K562 (cell line): ENCODE data around the gene SPOCK3. TPM values are rescaled to one million over a fixed set of nuclear protein-coding genes. Genes with fewer than 3 reads are reported as not detected.

Experiments used
- SPI1 ChIP-seq: IDR thresholded peaks from 2 replicates; pipeline ENCODE4 v1.6.1; 2011; ENCODE audit warnings: low read depth, low read length, control low read depth, borderline replicate concordance
- STAT5B ChIP-seq: fragments of 250-450 bp; sonication (Bioruptor Pico); IDR thresholded peaks from 2 replicates; pipeline ENCODE4 v1.8.0; 2021; ENCODE audit warnings: mild to moderate bottlenecking, inconsistent platforms
- polyA plus RNA-seq, 8 experiments: library from polyadenylated mRNA; depleted of rRNA in 4 of 8; stranded (reverse) in 5 of 8; unstranded in 3 of 8; fragments of >200 nt; fragmentation: Nextera tagmentation in 2 of 8; fragmentation: Illumina TruSeq in 1 of 8; extraction: Ambion mirVana in 2 of 8; extraction: Trizol in 1 of 8; gene quantifications; 2 replicates each; pipeline versions ENCODE4 v1.2.1 to v1.2.3, GENCODE V29; 2011 to 2014; ENCODE audit warnings: inconsistent platforms in 1 of 8, missing spikeins in 1 of 8
- total RNA-seq, 7 experiments: library from RNA; depleted of rRNA in 6 of 7; stranded (reverse); fragments of >200 nt in 6 of 7; fragmentation: Illumina TruSeq in 2 of 7; extraction: Trizol in 2 of 7; gene quantifications; 2 replicates each; pipeline versions ENCODE4 v1.2.1 to v1.2.3, GENCODE V29; 2011 to 2021; ENCODE audit warnings: low replicate concordance in 1 of 7
- TF ChIP-seq, protein P1 (sequence below): fragments of 450-650 bp; IDR thresholded peaks from 2 replicates; pipeline ENCODE4 v1.6.1; 2016; ENCODE audit warnings: mild to moderate bottlenecking, moderate library complexity
- TF ChIP-seq, protein P2 (sequence below): fragments of 250-450 bp; sonication (Bioruptor Pico); IDR thresholded peaks from 2 replicates; pipeline ENCODE4 v1.8.0; 2022; ENCODE audit warnings: moderate library complexity, mild to moderate bottlenecking, inconsistent platforms

Gene SPOCK3
- total and polyA plus RNA-seq, 9 of the 15 experiments (the other 6 are each of a cell fraction or from before 2014, with no cell fraction given), result not detected

DNA sequence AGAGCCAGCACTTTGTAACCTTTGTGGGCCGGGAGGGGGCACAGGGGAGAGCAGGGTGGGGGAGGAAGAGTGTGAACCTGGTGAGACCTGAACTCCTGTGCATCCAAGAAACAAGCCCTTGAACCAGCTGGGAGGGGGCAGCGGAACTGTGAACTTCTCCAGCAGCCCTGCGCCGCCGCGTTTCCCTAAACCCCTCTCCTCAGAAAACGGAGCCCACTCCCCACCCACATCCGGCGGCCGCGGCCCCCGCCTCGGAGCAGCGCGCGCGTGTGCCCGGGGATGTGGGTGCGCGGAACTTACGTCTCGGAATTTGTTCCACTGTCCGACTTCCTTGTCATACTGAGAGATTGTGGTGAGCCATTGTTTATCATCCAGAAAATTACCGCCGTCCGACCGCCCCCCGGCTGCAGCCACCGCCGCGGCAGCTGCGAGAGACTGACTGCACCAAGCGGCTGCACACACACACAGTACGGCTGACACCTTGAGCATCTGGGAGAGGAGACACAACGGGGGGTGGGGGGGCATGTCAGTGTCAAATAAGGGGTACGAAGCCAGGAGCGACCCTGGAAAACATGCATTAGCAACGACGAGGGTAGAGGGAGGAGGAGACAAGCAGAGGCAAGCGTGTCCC is 494 bp downstream of the SPOCK3 start (continued):
- TF ChIP-seq, protein P1, sequence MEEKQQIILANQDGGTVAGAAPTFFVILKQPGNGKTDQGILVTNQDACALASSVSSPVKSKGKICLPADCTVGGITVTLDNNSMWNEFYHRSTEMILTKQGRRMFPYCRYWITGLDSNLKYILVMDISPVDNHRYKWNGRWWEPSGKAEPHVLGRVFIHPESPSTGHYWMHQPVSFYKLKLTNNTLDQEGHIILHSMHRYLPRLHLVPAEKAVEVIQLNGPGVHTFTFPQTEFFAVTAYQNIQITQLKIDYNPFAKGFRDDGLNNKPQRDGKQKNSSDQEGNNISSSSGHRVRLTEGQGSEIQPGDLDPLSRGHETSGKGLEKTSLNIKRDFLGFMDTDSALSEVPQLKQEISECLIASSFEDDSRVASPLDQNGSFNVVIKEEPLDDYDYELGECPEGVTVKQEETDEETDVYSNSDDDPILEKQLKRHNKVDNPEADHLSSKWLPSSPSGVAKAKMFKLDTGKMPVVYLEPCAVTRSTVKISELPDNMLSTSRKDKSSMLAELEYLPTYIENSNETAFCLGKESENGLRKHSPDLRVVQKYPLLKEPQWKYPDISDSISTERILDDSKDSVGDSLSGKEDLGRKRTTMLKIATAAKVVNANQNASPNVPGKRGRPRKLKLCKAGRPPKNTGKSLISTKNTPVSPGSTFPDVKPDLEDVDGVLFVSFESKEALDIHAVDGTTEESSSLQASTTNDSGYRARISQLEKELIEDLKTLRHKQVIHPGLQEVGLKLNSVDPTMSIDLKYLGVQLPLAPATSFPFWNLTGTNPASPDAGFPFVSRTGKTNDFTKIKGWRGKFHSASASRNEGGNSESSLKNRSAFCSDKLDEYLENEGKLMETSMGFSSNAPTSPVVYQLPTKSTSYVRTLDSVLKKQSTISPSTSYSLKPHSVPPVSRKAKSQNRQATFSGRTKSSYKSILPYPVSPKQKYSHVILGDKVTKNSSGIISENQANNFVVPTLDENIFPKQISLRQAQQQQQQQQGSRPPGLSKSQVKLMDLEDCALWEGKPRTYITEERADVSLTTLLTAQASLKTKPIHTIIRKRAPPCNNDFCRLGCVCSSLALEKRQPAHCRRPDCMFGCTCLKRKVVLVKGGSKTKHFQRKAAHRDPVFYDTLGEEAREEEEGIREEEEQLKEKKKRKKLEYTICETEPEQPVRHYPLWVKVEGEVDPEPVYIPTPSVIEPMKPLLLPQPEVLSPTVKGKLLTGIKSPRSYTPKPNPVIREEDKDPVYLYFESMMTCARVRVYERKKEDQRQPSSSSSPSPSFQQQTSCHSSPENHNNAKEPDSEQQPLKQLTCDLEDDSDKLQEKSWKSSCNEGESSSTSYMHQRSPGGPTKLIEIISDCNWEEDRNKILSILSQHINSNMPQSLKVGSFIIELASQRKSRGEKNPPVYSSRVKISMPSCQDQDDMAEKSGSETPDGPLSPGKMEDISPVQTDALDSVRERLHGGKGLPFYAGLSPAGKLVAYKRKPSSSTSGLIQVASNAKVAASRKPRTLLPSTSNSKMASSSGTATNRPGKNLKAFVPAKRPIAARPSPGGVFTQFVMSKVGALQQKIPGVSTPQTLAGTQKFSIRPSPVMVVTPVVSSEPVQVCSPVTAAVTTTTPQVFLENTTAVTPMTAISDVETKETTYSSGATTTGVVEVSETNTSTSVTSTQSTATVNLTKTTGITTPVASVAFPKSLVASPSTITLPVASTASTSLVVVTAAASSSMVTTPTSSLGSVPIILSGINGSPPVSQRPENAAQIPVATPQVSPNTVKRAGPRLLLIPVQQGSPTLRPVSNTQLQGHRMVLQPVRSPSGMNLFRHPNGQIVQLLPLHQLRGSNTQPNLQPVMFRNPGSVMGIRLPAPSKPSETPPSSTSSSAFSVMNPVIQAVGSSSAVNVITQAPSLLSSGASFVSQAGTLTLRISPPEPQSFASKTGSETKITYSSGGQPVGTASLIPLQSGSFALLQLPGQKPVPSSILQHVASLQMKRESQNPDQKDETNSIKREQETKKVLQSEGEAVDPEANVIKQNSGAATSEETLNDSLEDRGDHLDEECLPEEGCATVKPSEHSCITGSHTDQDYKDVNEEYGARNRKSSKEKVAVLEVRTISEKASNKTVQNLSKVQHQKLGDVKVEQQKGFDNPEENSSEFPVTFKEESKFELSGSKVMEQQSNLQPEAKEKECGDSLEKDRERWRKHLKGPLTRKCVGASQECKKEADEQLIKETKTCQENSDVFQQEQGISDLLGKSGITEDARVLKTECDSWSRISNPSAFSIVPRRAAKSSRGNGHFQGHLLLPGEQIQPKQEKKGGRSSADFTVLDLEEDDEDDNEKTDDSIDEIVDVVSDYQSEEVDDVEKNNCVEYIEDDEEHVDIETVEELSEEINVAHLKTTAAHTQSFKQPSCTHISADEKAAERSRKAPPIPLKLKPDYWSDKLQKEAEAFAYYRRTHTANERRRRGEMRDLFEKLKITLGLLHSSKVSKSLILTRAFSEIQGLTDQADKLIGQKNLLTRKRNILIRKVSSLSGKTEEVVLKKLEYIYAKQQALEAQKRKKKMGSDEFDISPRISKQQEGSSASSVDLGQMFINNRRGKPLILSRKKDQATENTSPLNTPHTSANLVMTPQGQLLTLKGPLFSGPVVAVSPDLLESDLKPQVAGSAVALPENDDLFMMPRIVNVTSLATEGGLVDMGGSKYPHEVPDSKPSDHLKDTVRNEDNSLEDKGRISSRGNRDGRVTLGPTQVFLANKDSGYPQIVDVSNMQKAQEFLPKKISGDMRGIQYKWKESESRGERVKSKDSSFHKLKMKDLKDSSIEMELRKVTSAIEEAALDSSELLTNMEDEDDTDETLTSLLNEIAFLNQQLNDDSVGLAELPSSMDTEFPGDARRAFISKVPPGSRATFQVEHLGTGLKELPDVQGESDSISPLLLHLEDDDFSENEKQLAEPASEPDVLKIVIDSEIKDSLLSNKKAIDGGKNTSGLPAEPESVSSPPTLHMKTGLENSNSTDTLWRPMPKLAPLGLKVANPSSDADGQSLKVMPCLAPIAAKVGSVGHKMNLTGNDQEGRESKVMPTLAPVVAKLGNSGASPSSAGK, result no peak
- TF ChIP-seq STAT5B (CRISPR knock-in tag) (no peak), SPI1 (no peak)
- TF ChIP-seq, protein P2, sequence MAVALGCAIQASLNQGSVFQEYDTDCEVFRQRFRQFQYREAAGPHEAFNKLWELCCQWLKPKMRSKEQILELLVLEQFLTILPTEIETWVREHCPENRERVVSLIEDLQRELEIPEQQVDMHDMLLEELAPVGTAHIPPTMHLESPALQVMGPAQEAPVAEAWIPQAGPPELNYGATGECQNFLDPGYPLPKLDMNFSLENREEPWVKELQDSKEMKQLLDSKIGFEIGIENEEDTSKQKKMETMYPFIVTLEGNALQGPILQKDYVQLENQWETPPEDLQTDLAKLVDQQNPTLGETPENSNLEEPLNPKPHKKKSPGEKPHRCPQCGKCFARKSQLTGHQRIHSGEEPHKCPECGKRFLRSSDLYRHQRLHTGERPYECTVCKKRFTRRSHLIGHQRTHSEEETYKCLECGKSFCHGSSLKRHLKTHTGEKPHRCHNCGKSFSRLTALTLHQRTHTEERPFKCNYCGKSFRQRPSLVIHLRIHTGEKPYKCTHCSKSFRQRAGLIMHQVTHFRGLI (CRISPR knock-in tag), result no peak
